HG02884 (cell line): ENCODE measurements around the gene FPGT.
"Not testable (repeated sequence)": the region's sequence is repeated elsewhere in the genome, so short reads cannot be mapped to it uniquely, and the experiment has no call there.

Experiments used
- ATAC-seq: cut with Tn5 transposase; IDR thresholded peaks from one replicate; pipeline ENCODE4 v1.9.1; 2021; ENCODE audit warnings: mild to moderate bottlenecking, moderate library complexity; ENCODE audit not compliant: unreplicated experiment

FPGT gene

GRCh38 chr1:74197657-74198552 is at the start of gene FPGT, which contains the start of gene LRRIQ3:
Gene FPGT (plus strand): TSS chr1:74198242. CDS start chr1:74198279, 37 bp downstream.
Gene LRRIQ3 (minus strand): TSS chr1:74198176. CDS start chr1:74183684, 14,492 bp downstream.
- peak; percentile 91 for ATAC-seq

DNA sequence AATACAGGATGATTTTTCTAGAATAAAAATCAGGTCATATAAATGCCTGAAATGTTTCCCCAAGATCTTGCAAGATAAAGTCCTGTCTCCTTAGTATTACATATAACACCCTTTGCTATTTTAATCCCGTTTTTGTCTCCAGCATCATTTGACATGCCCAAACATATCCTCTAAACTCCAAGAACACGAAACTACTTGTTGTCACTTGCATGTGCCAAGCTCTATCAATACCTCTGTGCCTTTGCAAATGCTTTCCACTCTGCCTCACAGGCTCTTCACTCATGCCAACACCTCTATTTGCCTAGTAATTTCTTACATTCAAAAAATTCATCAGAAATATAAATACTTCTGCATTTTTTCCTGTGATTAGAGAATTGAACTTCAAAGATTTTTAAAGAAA is 38.0 kb upstream of the FPGT start:
- no peak for ATAC-seq

DNA sequence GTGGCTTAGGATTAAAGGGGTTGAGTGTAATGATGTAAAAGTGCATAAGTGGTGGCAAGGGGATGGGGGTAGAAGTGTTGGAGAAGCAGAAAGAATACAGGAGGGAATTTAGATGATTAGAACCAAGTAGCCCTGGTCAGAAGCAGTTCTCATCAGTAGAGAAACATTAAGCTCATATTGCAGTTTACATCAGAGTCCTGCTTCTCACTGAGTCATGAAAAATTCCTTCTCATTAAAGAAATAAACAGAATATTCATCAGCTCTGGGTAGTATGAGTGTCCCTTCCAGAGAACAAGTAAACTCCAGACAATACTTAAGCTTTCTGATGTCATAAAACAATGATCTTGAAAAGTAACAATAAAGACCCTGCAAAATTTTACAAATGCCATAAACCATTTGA is 36.5 kb upstream of the FPGT start:
- no peak for ATAC-seq

DNA sequence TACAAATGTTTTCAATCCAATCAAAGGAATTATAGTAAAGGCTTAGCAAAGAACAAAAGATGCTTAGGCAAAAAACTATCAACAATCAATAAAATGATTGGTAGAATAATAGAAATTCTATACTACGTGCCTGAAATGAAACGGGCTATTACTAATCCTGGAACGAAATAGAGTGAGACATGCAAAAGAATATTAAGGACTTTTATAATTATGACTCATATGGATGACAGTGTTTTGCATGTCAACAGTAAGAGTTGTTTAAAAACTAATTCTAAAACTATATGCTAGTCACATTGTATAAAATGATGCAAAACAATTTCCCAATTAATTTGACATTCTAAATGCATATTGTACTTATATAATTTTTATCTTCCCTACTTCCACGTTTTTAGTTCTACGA is 35.7 kb upstream of the FPGT start:
- ATAC-seq: no peak

- ATAC-seq: not testable (repeated sequence)
Measured at GRCh38 chr1:74174423-74174822, 23.6 kb upstream of the FPGT start.

DNA sequence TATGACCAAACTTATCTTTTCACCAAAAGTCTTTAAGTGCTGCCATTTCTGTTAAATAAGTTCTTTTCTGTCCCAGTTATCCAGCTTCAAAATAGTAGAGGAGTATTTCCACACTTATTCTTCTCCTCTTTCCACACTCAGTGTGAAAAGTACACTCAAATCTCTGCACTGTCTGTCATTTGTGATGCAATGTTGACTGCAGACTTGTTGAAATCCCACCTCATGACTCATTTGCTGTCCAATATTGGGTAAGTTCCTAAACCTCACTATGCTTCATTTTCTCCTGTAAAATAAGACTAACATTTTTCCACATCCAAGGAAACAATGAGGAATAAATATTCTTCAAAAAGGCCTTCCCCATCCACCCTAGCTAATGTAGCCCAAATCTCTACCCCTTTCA is 17.6 kb upstream of the FPGT start:
- ATAC-seq: no peak

GRCh38 chr1:74193908-74194307 is 4.1 kb upstream of the FPGT start:
- ATAC-seq: no peak

DNA sequence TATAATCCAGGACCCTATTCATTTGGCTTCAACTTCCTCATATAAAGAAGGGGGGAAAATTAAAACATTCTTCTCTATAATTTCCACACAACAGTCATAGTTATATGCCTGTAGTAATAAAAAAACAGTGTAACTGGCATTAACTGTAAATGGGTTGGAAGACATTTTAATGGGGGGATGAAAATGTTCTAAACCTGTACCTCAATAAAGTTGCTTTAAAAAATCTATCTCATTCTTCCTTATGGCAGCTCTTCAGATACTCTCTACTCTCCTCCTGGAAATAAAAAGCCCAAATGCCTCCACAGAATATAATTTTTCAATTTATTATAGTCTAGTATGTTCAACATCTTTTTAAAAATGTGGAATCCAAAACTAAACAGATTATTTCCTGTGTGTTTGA is 2.7 kb upstream of the FPGT start:
- ATAC-seq: no peak

DNA sequence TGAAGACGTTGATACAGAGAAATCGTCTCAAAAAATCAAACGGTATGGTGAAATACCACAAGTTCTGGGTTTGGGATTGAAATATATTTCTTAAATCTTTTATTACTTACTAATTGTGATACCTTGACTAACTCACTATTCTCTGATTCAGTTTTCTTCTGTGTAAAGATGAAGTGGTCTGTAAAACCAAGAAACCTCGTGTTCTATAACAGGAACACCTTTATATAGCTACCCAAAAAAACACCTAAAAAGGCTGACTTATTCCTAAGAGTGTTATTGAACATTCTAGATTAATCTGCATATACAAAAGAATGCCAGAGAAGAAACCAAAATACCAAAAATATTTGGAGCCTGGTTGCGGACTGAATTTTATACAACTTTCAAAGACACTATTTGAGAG is 787 bp upstream of the FPGT start:
- peak; percentile 27 for ATAC-seq

- ATAC-seq: no peak
Measured at GRCh38 chr1:74199504-74199903, 1.5 kb downstream of the FPGT start.

- no peak for ATAC-seq
Measured at GRCh38 chr1:74205266-74205665, 7.2 kb downstream of the FPGT start.

DNA sequence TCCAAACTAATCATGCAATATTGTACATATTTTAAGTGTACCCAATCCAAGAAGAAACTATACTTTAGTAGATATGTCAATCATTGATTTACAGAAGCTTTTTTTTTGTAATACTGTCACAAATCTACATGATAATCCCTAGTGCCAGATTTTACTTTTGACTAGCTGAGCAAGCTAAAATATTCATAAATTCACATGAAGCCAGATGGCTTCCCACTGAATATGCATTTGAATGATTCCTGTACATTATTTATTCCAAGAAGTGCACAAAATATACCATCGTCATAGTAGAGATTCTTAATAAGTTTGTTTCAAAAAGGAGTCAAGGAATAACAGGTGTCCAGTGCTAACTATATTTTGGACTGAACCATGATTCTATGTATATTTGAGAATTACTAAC is 17.2 kb downstream of the FPGT start:
- no peak for ATAC-seq

DNA sequence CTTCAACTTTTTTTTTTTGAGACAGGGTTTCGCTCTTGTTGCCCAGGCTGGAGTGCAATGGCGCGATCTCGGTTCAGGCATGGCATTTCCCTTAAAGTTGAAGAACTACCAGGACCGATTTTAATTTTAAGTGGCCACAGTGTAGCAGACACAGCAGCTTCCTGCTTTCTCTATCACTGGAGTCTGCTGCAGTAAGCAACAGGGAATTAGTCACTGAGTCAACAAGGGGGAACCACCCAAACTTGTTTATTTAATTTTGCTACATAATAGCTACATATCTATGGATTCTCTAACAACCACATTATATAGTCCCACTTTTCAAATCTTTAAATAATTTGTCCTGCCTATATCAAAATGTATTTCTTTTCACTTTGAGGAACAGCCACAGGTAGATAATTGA is 24.7 kb downstream of the FPGT start:
- no peak for ATAC-seq

- no peak for ATAC-seq
Measured at GRCh38 chr1:74223453-74223852, 25.4 kb downstream of the FPGT start.

- ATAC-seq: no peak
Measured at GRCh38 chr1:74235153-74235552, 37.1 kb downstream of the FPGT start, which contains the start of gene TNNI3K. Gene TNNI3K (plus strand): TSS chr1:74235387. CDS start chr1:74235452, 65 bp downstream.

DNA sequence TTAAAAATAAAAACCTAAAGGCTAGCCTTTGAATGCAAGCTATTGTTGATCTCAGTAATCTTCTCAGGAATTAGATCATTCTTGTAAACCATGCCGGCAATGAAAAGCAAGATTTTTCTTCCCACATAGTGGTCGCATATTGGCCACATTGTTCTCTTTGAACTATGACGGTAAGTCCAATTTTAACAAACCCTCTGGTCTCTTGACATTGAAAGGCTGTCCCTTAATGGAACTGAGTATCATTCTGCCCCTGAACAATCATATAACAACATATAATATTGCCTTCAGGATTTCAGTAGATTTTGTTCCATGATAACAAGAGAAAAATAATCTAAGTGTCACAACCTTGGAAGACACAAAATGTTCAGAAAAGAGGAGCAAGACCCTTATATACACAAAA is 38.4 kb downstream of the FPGT start:
- no peak for ATAC-seq

DNA sequence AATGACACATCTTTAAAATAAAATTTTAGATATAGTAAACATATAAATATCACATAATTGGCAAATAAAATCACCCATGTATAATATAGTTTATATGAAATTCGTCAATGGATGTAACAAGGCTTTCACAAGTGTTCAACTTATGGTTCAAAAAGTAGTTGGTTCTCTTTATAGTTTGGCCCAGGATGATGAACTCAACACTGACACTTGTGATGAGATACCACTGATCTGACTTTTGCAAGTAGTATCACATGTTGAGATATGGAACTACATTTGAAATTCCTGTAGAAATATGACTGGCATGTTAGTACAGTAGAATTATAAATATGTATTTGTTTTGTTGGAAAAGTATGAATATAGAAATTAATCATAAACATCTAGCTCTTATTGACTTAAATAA is 39.0 kb downstream of the FPGT start:
- no peak for ATAC-seq

DNA sequence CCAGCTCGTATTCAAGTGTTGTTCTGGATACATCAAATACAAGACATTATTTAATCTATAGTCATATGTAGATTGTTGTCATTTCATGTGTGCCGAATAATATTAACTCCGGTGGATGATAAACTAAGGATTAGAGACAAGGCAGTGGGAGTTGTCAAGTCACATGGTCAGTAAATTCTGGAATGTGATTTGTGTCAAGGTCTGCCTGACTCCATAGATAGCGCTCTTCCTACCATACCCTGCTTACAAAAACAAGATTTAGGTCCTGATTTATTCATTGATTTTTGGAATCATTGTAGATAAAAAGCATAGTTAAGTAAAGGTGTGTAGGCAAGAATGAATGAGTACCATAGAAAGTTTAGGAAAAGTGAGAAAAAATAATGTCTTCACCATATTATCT is 39.7 kb downstream of the FPGT start:
- ATAC-seq: no peak

DNA sequence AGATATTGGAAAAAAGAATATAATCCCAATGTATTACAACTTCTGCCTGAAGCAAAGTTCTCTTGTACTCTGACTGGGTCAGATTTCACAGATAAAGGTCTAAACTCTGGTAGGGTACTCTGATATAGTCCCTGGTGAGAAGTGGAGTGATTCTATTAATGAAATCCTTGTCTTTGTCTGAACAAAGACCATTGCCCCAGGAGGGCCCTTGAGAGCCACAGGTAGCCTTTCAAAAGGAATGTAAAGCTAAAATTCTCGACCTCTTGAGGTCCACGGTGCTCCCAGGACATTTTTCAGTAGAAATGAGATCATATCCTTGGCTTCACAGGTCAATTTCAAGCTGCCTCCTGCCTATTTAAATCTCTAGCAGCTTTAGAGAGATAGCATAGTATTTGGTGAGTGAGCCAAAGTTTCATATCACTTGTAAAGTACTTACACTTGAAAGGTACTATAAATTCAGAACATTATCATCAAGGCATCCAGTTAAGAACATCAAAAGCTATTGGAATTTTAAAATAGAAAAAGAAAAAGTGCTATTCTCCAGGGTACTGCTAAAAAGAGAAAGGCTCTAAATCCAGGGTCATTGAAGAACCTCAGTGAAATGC is 47.2 kb downstream of the FPGT start:
- no peak for ATAC-seq

GRCh38 chr1:74246315-74246714 is 48.3 kb downstream of the FPGT start:
- no peak for ATAC-seq

DNA sequence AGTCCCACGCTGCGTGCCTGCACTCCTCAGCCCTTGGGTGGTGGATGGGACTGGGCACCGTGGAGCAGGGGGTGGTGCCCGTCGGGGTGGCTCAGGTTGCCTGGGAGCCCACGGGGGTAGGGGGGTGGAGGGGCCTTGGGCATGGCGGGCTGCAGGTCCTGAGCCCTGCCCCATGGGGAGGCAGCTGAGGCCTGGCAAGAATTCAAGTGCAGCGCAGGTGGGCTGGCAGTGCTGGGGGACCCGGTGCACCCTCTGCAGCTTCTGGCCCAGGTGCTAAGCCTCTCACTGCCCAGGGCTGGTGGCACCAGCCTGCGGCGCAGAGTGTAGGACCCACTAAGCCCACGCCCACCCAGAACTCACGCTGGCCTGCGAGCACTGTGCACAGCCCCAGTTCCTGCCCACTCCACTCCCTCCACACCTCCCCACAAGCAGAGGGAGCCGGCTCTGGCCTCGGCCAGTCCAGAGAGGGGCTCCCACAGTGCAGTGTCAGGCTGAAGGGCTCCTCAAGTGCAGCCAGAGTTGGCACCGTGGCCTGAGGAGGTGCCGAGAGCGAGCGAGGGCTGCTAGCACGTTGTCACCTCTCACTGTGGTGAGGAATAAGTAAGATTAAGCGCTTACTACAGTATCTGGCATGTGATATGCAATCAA is 50.0 kb downstream of the FPGT start:
- ATAC-seq: no peak
